HCT116 (cell line): ENCODE results near the gene TSPAN6. TPM values are rescaled to one million over a fixed set of nuclear protein-coding genes. Genes with fewer than 3 reads are reported as not detected.

Experiments
- ATAC-seq: fragments of 200-7000 bp; cut with Tn5 transposase; 2 replicates; pipeline ENCODE4 v1.9.1; 2020; ENCODE audit warnings: mild to moderate bottlenecking, moderate library complexity
- BruUV-seq: library from RNA; stranded (reverse); fragments of 400-500 nt; replicated peaks from 2 replicates; lab custom pipeline; 2021; lab: Mats Ljungman, UMichigan
- CTCF ChIA-PET: fragments of 300-600 bp; sonication (Branson Sonifier 250); formaldehyde crosslinking; loops from one replicate; lab custom pipeline; 2021; ENCODE audit warnings: antibody characterized with exemption; lab: Charles Lee
- POLR2A ChIA-PET: fragments of 300-600, 350-600 bp; sonication (Branson Sonifier 250); formaldehyde crosslinking; loops from one replicate; lab custom pipeline; 2021; ENCODE audit warnings: antibody characterized with exemption; lab: Charles Lee
- RAD21 ChIA-PET, 2 experiments: fragments of 300-600 bp; sonication (Branson Sonifier 250); formaldehyde crosslinking; loops; one replicate each; lab custom pipeline; 2023; ENCODE audit warnings: low total read pairs in 2 of 2; ENCODE audit not compliant: uncharacterized antibody in 2 of 2, unreplicated experiment in 2 of 2, low non-redundant PET in 1 of 2; lab: Charles Lee
- DNase-seq: peaks from one replicate; pipeline ENCODE4 v3.0.0-alpha.2; 2010; ENCODE audit warnings: low read depth, low spot score
- H2AFZ ChIP-seq: fragments of 200-600 bp; shearing (Covaris generic), sonication (generic); 2 replicates; pipeline ENCODE4 v1.6.1; 2017; ENCODE audit warnings: low read depth, mixed run types, mixed read lengths, antibody characterized with exemption, low read length; ENCODE audit not compliant: poor library complexity, severe bottlenecking
- H3K27ac ChIP-seq: 2 replicates; pipeline ENCODE4 v1.5.1; 2012; ENCODE audit warnings: low read depth, low read length
- H3K27me3 ChIP-seq: fragments of 200-600 bp; sonication (generic); 2 replicates; pipeline ENCODE4 v1.6.1; 2016; ENCODE audit warnings: mixed run types, low read length, mixed read lengths; ENCODE audit not compliant: insufficient read depth
- H3K36me3 ChIP-seq, 2 experiments: fragments of 200-500 bp in 1 of 2; fragments of 200-600 bp in 1 of 2; sonication (Bioruptor generic) in 1 of 2; sonication (generic) in 1 of 2; 2 replicates each; pipeline versions ENCODE4 v1.5.1 to v1.6.1; 2014 to 2016; ENCODE audit warnings: low read length in 2 of 2, inconsistent platforms in 1 of 2, mixed read lengths in 1 of 2, mixed run types in 1 of 2; ENCODE audit not compliant: insufficient read depth in 2 of 2, control insufficient read depth in 1 of 2
- H3K4me1 ChIP-seq, 2 experiments: fragments of 200-600 bp in 1 of 2; sonication (generic) in 1 of 2; 2 replicates each; pipeline versions ENCODE4 v1.5.1 to v1.6.1; 2012 to 2017; ENCODE audit warnings: low read length in 2 of 2, inconsistent platforms in 1 of 2, mild to moderate bottlenecking in 1 of 2, mixed read lengths in 1 of 2, mixed run types in 1 of 2, moderate library complexity in 1 of 2; ENCODE audit not compliant: insufficient read depth in 2 of 2, control insufficient read depth in 1 of 2
- H3K4me2 ChIP-seq: fragments of 200-600 bp; sonication (generic); 2 replicates; pipeline ENCODE4 v1.6.1; 2017; ENCODE audit warnings: mixed run types, low read length, mixed read lengths
- H3K4me3 ChIP-seq, 2 experiments: fragments of 200-600 bp in 1 of 2; sonication (generic) in 1 of 2; replicated peaks in 1 of 2; 2 replicates each; pipeline ENCODE4 v1.5.1; 2011 to 2016; ENCODE audit warnings: low read length in 2 of 2, control low read depth in 1 of 2, low read depth in 1 of 2, mild to moderate bottlenecking in 1 of 2, mixed read lengths in 1 of 2, mixed run types in 1 of 2
- H3K79me2 ChIP-seq: fragments of 200-600 bp; sonication (generic); 2 replicates; pipeline ENCODE4 v1.6.1; 2017; ENCODE audit warnings: mild to moderate bottlenecking, mixed run types, low read length, moderate library complexity, mixed read lengths; ENCODE audit not compliant: insufficient read depth
- H3K9ac ChIP-seq: fragments of 200-600 bp; sonication (generic); 2 replicates; pipeline ENCODE4 v1.6.1; 2016; ENCODE audit warnings: low read length, mixed read lengths
- H3K9me2 ChIP-seq: fragments of 200-600 bp; sonication (generic), shearing (Covaris generic); 2 replicates; pipeline ENCODE4 v1.6.1; 2017; ENCODE audit warnings: mixed run types, mild to moderate bottlenecking, moderate library complexity; ENCODE audit not compliant: insufficient read depth
- H3K9me3 ChIP-seq, 2 experiments: fragments of 200-500 bp in 1 of 2; fragments of 200-600 bp in 1 of 2; sonication (Bioruptor generic) in 1 of 2; sonication (generic) in 1 of 2; 2 replicates each; pipeline ENCODE4 v1.6.1; 2014 to 2017; ENCODE audit warnings: low read length in 2 of 2, mixed read lengths in 2 of 2, inconsistent platforms in 1 of 2, low read depth in 1 of 2, mild to moderate bottlenecking in 1 of 2, mixed run types in 1 of 2, moderate library complexity in 1 of 2; ENCODE audit not compliant: control insufficient read depth in 1 of 2, insufficient read depth in 1 of 2
- H4K20me1 ChIP-seq: fragments of 200-600 bp; sonication (generic), shearing (Covaris generic); 2 replicates; pipeline ENCODE4 v1.6.1; 2017; ENCODE audit warnings: mixed run types, mild to moderate bottlenecking, moderate library complexity; ENCODE audit not compliant: insufficient read depth
- CBX3 ChIP-seq: IDR thresholded peaks from 2 replicates; pipeline ENCODE4 v1.6.1; 2012; ENCODE audit warnings: low read depth
- CTCF ChIP-seq, 3 experiments: fragments of 200-600 bp in 1 of 3; sonication (generic) in 1 of 3; IDR thresholded peaks in 2 of 3; conservative IDR thresholded peaks in 1 of 3; 2 replicates each; pipeline ENCODE4 v1.5.1; 2012 to 2017; ENCODE audit warnings: low read depth in 2 of 3, low read length in 2 of 3, antibody characterized with exemption in 1 of 3, borderline replicate concordance in 1 of 3, control low read depth in 1 of 3, mild to moderate bottlenecking in 1 of 3, mixed read lengths in 1 of 3, mixed run types in 1 of 3, moderate library complexity in 1 of 3; ENCODE audit not compliant: insufficient read depth in 1 of 3
- EGR1 ChIP-seq: IDR thresholded peaks from 2 replicates; pipeline ENCODE4 v1.6.1; 2012; ENCODE audit warnings: low read depth
- ELF1 ChIP-seq: IDR thresholded peaks from 2 replicates; pipeline ENCODE4 v1.6.1; 2012; ENCODE audit warnings: low read depth, borderline replicate concordance
- EZH2 ChIP-seq: fragments of 200-600 bp; sonication (generic); IDR thresholded peaks from 2 replicates; pipeline ENCODE4 v1.6.1; 2017; ENCODE audit warnings: antibody characterized with exemption, mixed run types
- FOSL1 ChIP-seq: IDR thresholded peaks from 2 replicates; pipeline ENCODE4 v1.6.1; 2012; ENCODE audit warnings: low read depth
- POLR2A ChIP-seq: IDR thresholded peaks from 2 replicates; pipeline ENCODE4 v1.7.0; 2011; ENCODE audit warnings: borderline replicate concordance; ENCODE audit not compliant: insufficient read depth, insufficient read length; ENCODE audit errors: extremely low read depth
- POLR2AphosphoS5 ChIP-seq: IDR thresholded peaks from 2 replicates; pipeline ENCODE4 v1.6.1; 2011; ENCODE audit warnings: mild to moderate bottlenecking, low read depth, low read length, moderate library complexity
- SIN3A ChIP-seq: IDR thresholded peaks from 2 replicates; pipeline ENCODE4 v1.6.1; 2012; ENCODE audit warnings: low read depth
- SP1 ChIP-seq: IDR thresholded peaks from 2 replicates; pipeline ENCODE4 v1.6.1; 2012; ENCODE audit warnings: low read depth
- SRF ChIP-seq: IDR thresholded peaks from 2 replicates; pipeline ENCODE4 v1.6.1; 2012; ENCODE audit warnings: low read depth
- YY1 ChIP-seq: IDR thresholded peaks from 2 replicates; pipeline ENCODE4 v1.6.1; 2011; ENCODE audit warnings: low read length, low read depth, moderate library complexity, mild to moderate bottlenecking; ENCODE audit not compliant: insufficient replicate concordance; ENCODE audit errors: extremely low read depth
- intact Hi-C: fragments of 100-400 bp; cut with micrococcal nuclease; formaldehyde crosslinking; loops from 2 replicates; pipeline ENCODE4 v1.10.0; 2022
- total RNA-seq: library from RNA; stranded (reverse); gene quantifications from one replicate; pipeline ENCODE4 v1.2.1, GENCODE V29; 2021; ENCODE audit not compliant: unreplicated experiment
- TF ChIP-seq, protein P1 (sequence below): IDR thresholded peaks from 2 replicates; pipeline ENCODE4 v1.6.1; 2012; ENCODE audit warnings: low read depth
- TF ChIP-seq, protein P2 (sequence below): IDR thresholded peaks from 2 replicates; pipeline ENCODE4 v1.6.1; 2011; ENCODE audit warnings: mild to moderate bottlenecking, low read length, moderate library complexity; ENCODE audit not compliant: insufficient replicate concordance; ENCODE audit errors: extremely low read depth
- TF ChIP-seq, protein P3 (sequence below): IDR thresholded peaks from 2 replicates; pipeline ENCODE4 v1.6.1; 2012

TSPAN6 gene
- total RNA-seq, 1 experiment from 2014 or later, result 25.0 TPM

GRCh38 chrX:100623001-100623400 is 13.6 kb downstream of the TSPAN6 start:
- intact Hi-C loops, result no loop called here
- Histone ChIP-seq H4K20me1 (no peaks in the 10 kb centered on the region), H3K36me3 (no peaks in the 10 kb centered on the region), H3K9ac (no peak overlapping the region), H3K9me2 (no peaks in the 10 kb centered on the region), H3K4me1 (no peaks in the 10 kb centered on the region), H3K79me2 (no peaks in the 10 kb centered on the region), H3K9me3 (no peaks in the 10 kb centered on the region), H2AFZ (no peak overlapping the region), H3K4me2 (no peak overlapping the region), H3K27ac (no peak overlapping the region), H3K4me3 (no peak overlapping the region), H3K27me3 (no peaks in the 10 kb centered on the region)
- BruUV-seq, result no TSS peak
- ChIA-PET CTCF (no interaction called here), RAD21 (no interaction called here), POLR2A (no interaction called here)
- ATAC-seq (no peak), DNase-seq (no peak)
- TF ChIP-seq, protein P1, sequence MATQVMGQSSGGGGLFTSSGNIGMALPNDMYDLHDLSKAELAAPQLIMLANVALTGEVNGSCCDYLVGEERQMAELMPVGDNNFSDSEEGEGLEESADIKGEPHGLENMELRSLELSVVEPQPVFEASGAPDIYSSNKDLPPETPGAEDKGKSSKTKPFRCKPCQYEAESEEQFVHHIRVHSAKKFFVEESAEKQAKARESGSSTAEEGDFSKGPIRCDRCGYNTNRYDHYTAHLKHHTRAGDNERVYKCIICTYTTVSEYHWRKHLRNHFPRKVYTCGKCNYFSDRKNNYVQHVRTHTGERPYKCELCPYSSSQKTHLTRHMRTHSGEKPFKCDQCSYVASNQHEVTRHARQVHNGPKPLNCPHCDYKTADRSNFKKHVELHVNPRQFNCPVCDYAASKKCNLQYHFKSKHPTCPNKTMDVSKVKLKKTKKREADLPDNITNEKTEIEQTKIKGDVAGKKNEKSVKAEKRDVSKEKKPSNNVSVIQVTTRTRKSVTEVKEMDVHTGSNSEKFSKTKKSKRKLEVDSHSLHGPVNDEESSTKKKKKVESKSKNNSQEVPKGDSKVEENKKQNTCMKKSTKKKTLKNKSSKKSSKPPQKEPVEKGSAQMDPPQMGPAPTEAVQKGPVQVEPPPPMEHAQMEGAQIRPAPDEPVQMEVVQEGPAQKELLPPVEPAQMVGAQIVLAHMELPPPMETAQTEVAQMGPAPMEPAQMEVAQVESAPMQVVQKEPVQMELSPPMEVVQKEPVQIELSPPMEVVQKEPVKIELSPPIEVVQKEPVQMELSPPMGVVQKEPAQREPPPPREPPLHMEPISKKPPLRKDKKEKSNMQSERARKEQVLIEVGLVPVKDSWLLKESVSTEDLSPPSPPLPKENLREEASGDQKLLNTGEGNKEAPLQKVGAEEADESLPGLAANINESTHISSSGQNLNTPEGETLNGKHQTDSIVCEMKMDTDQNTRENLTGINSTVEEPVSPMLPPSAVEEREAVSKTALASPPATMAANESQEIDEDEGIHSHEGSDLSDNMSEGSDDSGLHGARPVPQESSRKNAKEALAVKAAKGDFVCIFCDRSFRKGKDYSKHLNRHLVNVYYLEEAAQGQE, result no peak
- TF ChIP-seq POLR2A (no peak), EGR1 (no peak), ELF1 (no peak), SRF (no peak), YY1 (no peak), FOSL1 (no peak), CTCF (IDR thresholded peaks at IDR 0.05 in 2 of 3, conservative IDR thresholded peaks at IDR 0.05 in 1 of 3; ENCODE audit: borderline replicate concordance in 1 of 3, insufficient read depth in 1 of 3, low read depth in 2 of 3, low read length in 2 of 3) (no peak), CBX3 (no peak), POLR2AphosphoS5 (no peak), EZH2 (no peak), SIN3A (no peak), SP1 (no peak)
- TF ChIP-seq, protein P2, sequence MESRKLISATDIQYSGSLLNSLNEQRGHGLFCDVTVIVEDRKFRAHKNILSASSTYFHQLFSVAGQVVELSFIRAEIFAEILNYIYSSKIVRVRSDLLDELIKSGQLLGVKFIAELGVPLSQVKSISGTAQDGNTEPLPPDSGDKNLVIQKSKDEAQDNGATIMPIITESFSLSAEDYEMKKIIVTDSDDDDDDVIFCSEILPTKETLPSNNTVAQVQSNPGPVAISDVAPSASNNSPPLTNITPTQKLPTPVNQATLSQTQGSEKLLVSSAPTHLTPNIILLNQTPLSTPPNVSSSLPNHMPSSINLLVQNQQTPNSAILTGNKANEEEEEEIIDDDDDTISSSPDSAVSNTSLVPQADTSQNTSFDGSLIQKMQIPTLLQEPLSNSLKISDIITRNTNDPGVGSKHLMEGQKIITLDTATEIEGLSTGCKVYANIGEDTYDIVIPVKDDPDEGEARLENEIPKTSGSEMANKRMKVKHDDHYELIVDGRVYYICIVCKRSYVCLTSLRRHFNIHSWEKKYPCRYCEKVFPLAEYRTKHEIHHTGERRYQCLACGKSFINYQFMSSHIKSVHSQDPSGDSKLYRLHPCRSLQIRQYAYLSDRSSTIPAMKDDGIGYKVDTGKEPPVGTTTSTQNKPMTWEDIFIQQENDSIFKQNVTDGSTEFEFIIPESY, result no peak
- TF ChIP-seq, protein P3, sequence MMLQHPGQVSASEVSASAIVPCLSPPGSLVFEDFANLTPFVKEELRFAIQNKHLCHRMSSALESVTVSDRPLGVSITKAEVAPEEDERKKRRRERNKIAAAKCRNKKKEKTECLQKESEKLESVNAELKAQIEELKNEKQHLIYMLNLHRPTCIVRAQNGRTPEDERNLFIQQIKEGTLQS, result no peak
